ENCODE results near the gene KREMEN2. TPM values are rescaled to one million over a fixed set of nuclear protein-coding genes. Genes with fewer than 3 reads are reported as not detected.

The KREMEN2 gene
- total and polyA plus RNA-seq, 9 of the 15 experiments (the other 6 are each of a cell fraction or from before 2014, with no cell fraction given): 0.04 to 7.7 (median 1.5) TPM; not detected in 1

- TF ChIP-seq NCOA1 (IDR thresholded peaks at IDR 0.05; ENCODE audit: low read depth) (0 out of 2 replicates have a peak, but pooled peaks have one; percentile 11), HBP1 (CRISPR knock-in tag; IDR thresholded peaks at IDR 0.05) (no peak), REST (IDR thresholded peaks at IDR 0.05; ENCODE audit: borderline replicate concordance) (no peak), REST (CRISPR knock-in tag; IDR thresholded peaks at IDR 0.05; ENCODE audit: low read depth) (no peak), ZBTB11 (CRISPR knock-in tag; IDR thresholded peaks at IDR 0.05) (peak in 1 of 3 experiments; percentile 30; a peak in 2 of 6 replicates), PPARD (CRISPR knock-in tag; IDR thresholded peaks at IDR 0.05) (no peak), YY1 (IDR thresholded peaks at IDR 0.05; ENCODE audit: borderline replicate concordance in 1 of 3, control insufficient read depth in 1 of 3, extremely low read depth in 1 of 3, insufficient read depth in 3 of 3, insufficient read length in 1 of 3, insufficient replicate concordance in 2 of 3, low read depth in 1 of 3, low read length in 2 of 3) (peak in 1 of 3 experiments; percentile 61), ZNF639 (CRISPR knock-in tag; conservative IDR thresholded peaks at IDR 0.05 in 1 of 2, IDR thresholded peaks at IDR 0.05 in 1 of 2) (peak in 1 of 2 experiments; percentile 61; a peak in 1 of 4 replicates), ARNT (IDR thresholded peaks at IDR 0.05) (peak in 1 of 2 experiments; percentile 60; a peak in 2 of 4 replicates)
Measured at GRCh38 chr16:2981177-2981898, 17.3 kb downstream of the KREMEN2 start (continued).

Measured in K562 (cell line).